Ovary (tissue), 3 donors: ENCODE results near the gene PURA.

Source experiments
- POLR2A ChIP-seq: fragments of 450-650 bp; IDR thresholded peaks from one replicate; pipeline ENCODE4 v1.6.1; 2017; ENCODE audit warnings: antibody characterized with exemption, mild to moderate bottlenecking, moderate library complexity
- TF ChIP-seq, protein P1 (sequence below), 3 donors: fragments of 450-650 bp in 2 of 3; fragments of 200-600 bp in 1 of 3; IDR thresholded peaks; one replicate each; pipeline versions ENCODE4 v1.5.1 to v1.8.0; 2016 to 2022; ENCODE audit warnings: antibody characterized with exemption in 3 of 3, mild to moderate bottlenecking in 1 of 3
- donor health status: DM: no; HTN: no; CAD: no.

DNA sequence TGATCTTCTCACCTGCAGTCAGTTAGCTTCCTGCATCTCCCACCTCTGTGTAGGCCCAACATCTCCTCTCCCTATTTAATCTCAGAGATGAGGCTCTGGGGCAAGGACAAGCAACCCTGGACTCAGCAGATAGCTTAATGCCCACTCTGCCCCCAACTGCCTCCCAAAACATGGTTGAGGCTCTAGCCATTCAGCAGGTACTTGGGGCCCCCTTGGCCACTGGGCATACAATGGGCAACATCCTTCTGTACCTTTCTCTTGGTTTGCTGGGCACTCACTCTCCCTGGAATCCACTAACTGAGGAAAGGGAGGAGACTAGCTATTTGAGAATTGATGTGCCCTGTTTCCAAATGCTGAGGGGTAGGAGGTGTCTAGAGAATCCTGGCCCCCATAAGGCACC is 21.2 kb downstream of the PURA start:
- TF ChIP-seq, protein P1, sequence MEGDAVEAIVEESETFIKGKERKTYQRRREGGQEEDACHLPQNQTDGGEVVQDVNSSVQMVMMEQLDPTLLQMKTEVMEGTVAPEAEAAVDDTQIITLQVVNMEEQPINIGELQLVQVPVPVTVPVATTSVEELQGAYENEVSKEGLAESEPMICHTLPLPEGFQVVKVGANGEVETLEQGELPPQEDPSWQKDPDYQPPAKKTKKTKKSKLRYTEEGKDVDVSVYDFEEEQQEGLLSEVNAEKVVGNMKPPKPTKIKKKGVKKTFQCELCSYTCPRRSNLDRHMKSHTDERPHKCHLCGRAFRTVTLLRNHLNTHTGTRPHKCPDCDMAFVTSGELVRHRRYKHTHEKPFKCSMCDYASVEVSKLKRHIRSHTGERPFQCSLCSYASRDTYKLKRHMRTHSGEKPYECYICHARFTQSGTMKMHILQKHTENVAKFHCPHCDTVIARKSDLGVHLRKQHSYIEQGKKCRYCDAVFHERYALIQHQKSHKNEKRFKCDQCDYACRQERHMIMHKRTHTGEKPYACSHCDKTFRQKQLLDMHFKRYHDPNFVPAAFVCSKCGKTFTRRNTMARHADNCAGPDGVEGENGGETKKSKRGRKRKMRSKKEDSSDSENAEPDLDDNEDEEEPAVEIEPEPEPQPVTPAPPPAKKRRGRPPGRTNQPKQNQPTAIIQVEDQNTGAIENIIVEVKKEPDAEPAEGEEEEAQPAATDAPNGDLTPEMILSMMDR (IDR thresholded peaks at IDR 0.05) = no peak
- no peak for TF ChIP-seq POLR2A
